Measurements from ENCODE around the gene RIOK3.
A peak's percentile ranks its signal among the peaks of the same experiment; 100 is the strongest.

The RIOK3 gene

DNA sequence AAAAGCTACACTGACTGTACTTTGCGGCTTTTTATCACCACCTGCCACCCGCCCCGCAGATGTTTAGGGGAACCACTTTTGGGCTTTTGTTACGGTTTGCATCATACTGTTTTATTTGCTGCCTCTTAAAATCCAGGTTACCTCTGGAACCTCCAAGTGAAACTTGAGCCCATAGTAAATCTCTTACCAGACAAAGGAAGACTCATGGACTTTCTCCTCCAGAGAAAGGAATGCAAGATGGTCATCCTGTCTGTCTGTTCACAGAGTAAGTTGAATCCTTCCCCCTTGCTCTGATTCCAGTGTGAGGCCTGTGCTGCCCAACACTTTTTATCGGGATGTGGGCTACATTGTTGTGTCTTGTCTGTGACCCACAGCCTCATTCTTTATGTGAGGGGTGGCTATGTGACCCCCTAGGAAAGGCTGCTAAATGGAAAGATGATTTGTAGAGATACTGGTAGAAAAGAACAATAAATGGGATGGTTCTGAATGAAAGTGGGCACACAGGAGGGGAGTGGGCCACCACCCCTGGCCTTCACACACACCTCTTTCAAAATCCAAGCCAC is 73.5 kb downstream of the RIOK3 start:
- no peak for ATAC-seq
- H3K9me3 Mint-ChIP-seq = no peaks in the 10 kb centered on the region
- H3K27ac Mint-ChIP-seq = peak overlapping the region; percentile 34
- no peak overlapping the region for H3K4me3 Mint-ChIP-seq
- H3K4me1 Mint-ChIP-seq = peaks cover 23% of the 10 kb centered on the region
- H3K36me3 Mint-ChIP-seq = peaks cover 100% of the 10 kb centered on the region
- no peak for DNase-seq (ENCODE audit: low spot score in 2 of 2)

DNA sequence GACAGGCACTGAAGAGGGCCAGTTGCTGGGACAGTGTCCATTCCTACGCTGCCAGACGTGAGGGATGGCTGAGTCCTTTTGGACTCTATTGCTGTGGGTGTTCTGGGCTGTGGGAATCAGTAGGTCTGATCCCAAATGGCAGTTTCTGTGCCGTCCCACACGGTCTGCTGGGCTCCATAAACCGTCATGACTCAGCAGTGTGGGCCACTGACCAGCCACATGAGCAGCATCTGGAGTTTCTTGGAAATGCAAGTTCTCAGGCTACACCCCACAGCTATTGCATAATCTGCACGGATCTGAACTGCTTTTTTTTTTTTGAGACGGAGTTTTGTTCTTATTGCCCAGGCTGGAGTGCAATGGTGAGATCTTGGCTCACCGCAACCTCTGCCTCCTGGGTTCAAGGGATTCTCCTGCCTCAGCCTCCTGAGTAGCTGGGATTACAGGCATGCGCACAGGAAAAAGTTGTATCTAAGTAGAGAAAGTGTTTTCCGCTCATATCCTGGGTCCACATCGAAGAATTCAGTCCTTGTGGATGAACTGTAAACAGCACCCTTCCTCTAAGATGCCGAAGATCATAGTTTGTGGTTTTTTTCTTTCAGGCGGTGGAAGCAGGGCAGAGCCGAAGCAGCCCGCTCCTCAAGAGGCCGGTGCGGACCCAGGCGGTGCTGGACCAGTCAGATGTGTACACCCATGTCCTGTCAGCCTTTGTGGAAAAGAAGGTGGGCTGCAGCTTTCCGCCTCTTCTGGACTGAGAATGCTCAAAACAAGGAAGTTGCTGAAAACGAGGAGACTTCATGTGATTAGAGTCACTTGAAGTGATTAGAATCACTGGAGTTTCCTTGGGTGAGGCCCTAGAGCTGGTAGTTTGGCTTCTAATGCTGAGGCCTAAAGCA is 75.7 kb downstream of the RIOK3 start:
- peaks cover 20% of the 10 kb centered on the region for H3K4me1 Mint-ChIP-seq
- H3K27ac Mint-ChIP-seq = peak overlapping the region; percentile 41

DNA sequence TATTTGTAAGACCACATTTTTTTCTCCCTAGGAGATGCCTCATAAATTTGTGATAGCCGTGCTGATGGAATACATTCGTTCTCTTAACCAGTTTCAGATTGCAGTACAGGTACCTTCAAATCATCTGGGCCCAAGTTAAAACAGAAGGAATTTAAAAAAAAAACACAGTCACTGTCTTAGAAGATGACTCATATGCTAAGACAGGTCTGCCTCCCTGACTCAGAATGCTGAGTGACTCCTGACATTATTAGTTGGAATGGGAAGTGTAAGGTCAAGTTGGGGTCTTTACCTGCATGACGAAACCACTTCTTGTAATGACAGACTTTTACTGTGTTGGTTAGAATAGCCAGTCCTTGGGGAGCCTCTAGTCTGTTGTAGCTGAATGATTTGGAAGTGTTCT is 76.5 kb downstream of the RIOK3 start:
- H3K4me3 Mint-ChIP-seq = no peak overlapping the region
- H3K4me1 Mint-ChIP-seq = peaks cover 17% of the 10 kb centered on the region
- H3K9me3 Mint-ChIP-seq = no peaks in the 10 kb centered on the region
- peak overlapping the region; percentile 41 for H3K27ac Mint-ChIP-seq
- ATAC-seq (peak; percentile 93), DNase-seq (ENCODE audit: low spot score in 2 of 2) (no peak)
- H3K36me3 Mint-ChIP-seq = peaks cover 100% of the 10 kb centered on the region

More for the DNA sequence above, 75.7 kb downstream of the RIOK3 start:
- Mint-ChIP-seq H3K4me3 (no peak overlapping the region), H3K36me3 (peaks cover 100% of the 10 kb centered on the region), H3K9me3 (no peaks in the 10 kb centered on the region)
- no peak for ATAC-seq
- no peak for DNase-seq (ENCODE audit: low spot score in 2 of 2)

DNA sequence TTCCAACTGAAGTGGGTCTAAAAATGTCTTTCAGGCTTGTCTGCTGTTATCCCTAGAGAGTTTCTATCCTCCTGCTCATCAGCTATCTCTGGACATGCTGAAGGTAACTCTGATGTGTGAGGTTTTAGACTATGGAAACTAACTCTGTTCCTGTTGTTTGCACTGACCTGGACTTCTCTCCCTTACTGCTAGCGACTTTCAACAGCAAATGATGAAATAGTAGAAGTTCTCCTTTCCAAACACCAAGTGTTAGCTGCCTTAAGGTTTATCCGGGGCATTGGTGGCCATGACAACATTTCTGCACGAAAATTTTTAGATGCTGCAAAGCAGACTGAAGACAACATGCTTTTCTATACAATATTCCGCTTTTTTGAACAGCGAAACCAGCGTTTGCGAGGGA is 77.1 kb downstream of the RIOK3 start:
- H3K4me1 Mint-ChIP-seq = peaks cover 17% of the 10 kb centered on the region
- ATAC-seq = no peak
- H3K27ac Mint-ChIP-seq = peak overlapping the region; percentile 41
- no peak overlapping the region for H3K4me3 Mint-ChIP-seq
- no peak for DNase-seq (ENCODE audit: low spot score in 2 of 2)
- H3K36me3 Mint-ChIP-seq = peaks cover 100% of the 10 kb centered on the region
- H3K9me3 Mint-ChIP-seq = no peaks in the 10 kb centered on the region

DNA sequence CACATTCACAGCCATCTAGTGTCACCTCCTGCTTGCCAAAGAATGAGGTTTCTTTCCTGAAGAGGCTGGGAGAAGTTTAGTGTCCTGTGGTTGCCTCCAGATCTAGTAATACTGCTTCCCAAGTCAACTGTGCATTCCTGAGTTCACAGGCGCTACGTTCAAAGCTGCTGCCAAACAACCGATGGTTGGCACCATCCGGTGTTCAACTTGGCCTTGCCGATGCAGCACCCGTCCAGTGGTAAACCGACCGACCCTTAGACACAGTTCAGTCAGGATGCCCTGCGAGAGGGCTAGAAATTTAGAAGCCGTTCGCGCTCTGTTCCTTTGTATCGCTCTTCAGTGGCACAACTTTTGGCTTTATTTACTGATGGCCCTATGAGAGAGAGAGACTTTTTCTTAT is 78.8 kb downstream of the RIOK3 start:
- DNase-seq (ENCODE audit: low spot score in 2 of 2) = no peak
- H3K9me3 Mint-ChIP-seq = no peaks in the 10 kb centered on the region
- H3K27ac Mint-ChIP-seq = peak overlapping the region; percentile 80
- ATAC-seq = no peak
- peaks cover 100% of the 10 kb centered on the region for H3K36me3 Mint-ChIP-seq
- peaks cover 12% of the 10 kb centered on the region for H3K4me1 Mint-ChIP-seq
- no peak overlapping the region for H3K4me3 Mint-ChIP-seq

All from stimulated activated effector memory CD8-positive, alpha-beta T cell treated with anti-CD3 and anti-CD28 coated beads, Interleukin-12 subunit alpha, Interleukin-12 subunit beta, amount 100 ng/mL, for 72 hours (primary cell).